HG03103 (cell line): Measurements from ENCODE around the gene DNA2.

Experiments used
- ATAC-seq: cut with Tn5 transposase; IDR thresholded peaks from one replicate; pipeline ENCODE4 v1.9.1; 2021; ENCODE audit warnings: low read depth; ENCODE audit not compliant: unreplicated experiment

The DNA2 gene

DNA sequence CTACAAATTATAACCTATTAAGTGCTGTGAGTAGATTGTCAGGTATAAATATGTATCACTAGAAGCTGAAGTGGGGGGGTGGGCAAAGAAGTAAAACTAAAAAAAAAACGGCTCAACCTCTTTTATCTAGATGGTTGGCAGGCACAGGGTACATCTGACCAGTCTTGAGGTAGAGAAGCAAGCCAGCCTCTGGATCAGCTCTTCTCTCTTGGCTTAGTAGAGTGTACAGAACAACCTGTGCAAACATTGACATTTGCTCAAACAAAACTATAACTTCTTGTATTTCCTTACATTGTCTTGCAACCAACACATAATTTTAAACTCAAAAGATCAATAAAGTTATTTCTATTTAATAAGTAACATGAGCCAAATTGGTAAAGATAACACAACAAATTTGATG is 25.6 kb downstream of the DNA2 start:
- no peak for ATAC-seq

DNA sequence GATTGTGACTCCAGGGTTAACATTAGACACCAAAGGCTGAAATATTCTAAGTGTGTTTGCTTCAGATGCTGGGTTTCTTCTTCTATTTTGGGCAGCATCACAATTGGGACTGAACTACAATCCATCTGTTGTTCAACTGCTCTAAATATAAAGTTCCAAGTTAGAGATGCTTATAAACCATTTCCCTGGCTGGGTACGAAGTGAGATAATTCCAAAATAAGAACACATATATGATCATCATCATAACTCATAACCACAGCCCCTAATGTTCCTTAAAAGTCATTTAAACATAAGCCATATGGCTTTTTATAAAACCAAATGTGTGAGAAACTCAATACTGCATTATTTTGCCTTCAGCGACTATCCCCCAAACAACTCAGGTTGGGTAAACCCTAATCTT is 28.8 kb downstream of the DNA2 start:
- no peak for ATAC-seq

DNA sequence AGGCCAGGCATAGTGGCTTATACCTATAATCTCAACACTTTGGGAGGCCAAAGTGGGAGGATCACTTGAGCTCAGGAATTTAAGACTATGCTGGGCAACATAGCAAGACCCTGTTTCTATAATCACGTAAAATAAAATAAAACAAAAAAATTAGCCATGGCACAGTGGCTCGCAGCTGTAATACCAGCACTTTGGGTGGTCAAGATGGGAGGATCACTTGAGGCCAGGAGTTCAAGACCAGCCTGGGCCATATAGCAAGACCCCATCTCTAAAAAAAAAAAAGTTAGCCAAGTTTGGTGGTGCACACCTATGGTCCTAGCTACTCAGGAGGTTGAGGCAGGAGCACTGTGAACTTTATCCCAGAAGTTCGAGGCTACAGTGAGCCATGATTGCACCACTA is 30.9 kb downstream of the DNA2 start:
- no peak for ATAC-seq

DNA sequence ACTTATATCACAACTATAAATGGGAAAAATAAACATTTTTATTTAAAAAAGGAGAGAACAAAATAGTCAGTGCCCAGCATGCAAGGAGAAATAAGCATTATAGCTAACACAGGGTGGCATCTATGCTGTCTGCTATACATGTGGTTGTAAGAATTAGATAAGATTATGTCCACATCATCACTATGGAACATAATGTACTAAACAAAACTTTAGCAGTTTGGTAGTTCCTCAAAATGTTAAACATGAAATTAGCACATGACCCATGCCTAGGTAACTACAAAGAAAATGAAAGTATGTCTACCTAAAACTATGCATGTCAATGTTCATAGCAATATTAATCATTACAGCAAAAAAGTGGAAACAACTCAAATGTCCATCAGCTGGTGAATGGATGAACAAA is 36.0 kb downstream of the DNA2 start:
- ATAC-seq = no peak

DNA sequence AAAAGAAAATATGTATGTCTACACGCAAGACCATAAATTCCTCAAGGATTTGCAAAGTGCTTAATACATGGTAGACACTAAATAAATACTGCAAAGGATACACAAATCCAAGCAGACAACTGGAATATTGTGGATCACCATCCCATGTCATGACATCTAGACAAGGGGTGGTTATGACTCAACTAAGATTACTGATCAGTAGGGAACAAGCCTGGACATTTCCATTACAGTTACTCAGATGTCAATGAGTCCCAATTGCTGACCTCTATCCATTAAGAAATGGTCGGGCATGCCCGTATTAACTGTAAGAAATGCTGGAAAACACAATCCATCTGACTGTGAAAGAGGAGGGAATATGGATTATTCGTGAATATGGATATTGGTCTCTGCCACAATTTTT is 37.1 kb downstream of the DNA2 start:
- no peak for ATAC-seq

DNA sequence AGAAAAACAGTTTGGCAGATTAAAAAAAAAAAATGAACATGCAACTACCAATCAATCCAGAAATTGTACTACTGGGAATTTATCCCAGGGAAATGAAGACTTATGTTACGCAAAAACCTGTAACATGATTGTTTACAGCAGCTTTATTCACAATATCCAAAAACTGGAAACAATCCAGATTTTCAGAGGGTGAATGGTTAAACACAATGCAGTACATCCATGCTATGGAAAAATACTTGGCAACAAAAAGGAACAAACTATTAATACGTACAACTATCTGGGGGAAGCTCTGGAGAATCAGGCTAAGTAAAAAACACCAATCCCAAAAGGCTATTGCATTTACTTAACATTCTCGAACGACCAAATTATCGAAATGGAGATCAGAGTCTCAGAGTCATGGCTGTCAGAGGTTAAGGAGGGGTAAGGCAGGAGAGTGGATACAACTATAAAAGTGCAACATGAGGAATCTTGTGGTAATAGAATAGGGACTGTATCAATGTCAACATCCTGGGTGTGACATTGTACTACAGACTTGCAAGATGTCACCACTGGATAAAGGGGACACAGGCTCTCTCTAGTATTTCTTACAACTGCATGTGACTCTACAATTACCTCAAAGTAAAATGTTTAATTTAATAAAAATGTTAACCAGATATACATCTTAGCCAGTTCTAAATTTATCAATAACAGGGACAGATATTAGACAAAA is 43.2 kb downstream of the DNA2 start:
- no peak for ATAC-seq

DNA sequence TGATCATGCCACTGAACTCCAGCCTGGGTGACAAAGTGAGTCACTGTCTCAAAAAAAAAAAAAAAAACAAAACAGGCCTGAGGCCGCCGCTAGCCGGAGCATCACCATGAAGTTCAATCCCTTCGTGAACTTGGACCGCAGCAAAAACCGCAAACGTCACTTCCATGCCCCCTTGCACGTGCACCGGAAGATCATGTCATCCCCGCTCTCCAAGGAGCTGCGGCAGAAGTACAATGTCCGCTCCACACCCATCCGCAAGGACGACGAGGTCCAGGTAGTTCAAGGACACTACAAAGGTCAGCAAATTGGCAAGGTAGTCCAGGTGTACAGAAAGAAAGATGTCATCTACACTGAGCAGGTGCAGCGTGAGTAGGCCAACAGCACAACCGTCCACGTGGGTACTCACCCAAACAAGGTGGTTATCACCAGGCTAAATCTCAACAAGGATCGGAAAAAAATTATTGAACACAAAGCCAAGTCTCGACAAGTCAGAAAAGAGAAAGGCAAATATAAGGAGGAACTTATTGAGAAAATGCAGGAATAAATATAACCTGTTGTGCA is 47.2 kb downstream of the DNA2 start:
- no peak for ATAC-seq

DNA sequence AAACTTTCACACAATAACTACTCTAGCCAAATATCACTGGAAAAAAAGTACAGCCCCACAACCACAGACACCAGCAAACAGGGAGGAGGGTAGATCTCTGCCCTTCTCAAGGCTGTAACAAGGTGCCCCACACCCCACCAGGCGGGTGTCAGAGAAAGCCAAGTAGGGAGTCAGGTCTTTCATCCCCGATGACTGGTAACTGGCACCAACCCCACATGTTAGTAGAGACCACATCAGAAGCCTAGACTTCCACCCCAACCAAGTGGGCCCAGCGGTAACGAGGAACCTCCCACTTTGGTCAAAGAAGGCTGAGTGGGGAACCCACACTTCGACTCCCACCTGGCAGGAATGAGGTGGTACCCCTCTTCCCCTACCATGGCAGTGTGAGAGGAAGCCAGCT is 48.3 kb downstream of the DNA2 start:
- ATAC-seq = no peak

DNA sequence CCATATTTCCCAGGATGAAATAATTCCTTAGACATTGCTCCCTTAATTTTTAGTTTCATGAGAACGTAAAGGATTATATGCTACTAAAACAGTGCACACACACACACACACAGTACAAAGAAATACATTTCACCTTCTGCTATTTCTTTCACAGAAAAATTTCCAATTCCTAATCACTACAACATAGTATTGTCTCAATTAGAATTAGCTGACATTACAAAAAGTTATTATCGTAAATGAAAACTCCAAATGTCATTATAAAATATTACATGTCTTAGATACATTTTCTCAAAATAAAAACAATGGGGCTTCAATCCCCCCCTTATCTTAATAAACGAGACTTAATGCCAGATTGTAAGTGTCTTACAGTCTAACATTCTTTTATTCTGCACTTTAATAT is 52.4 kb downstream of the DNA2 start:
- ATAC-seq = no peak

DNA sequence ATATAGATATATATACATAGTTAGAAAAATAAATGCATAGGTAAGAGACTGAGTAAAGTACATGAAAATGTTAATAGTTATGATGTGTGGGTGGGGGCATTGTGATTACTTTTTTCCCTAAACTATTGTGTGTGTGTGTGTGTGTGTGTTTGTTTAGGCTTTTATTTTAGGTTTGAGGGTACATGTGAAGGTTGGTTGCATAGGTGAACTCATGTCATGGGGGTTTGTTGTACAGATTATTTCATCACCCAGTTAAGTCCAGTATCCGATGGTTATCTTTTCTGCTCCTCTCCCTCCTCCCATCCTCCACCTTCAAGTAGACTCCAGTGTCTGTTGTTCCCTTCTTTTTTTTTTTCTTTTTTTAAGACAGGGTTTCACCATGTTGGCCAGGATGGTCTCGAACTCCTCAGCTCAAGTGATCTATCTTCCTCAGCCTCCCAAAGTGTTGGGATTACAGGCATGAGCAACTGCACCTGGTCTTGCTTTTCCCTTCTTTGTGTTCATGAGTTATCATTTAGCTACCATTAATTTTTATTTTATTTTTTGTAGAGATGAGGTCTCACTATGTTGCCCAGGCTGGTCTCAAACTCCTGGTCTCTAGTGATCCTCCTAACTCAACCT is 62.8 kb downstream of the DNA2 start:
- ATAC-seq = no peak

DNA sequence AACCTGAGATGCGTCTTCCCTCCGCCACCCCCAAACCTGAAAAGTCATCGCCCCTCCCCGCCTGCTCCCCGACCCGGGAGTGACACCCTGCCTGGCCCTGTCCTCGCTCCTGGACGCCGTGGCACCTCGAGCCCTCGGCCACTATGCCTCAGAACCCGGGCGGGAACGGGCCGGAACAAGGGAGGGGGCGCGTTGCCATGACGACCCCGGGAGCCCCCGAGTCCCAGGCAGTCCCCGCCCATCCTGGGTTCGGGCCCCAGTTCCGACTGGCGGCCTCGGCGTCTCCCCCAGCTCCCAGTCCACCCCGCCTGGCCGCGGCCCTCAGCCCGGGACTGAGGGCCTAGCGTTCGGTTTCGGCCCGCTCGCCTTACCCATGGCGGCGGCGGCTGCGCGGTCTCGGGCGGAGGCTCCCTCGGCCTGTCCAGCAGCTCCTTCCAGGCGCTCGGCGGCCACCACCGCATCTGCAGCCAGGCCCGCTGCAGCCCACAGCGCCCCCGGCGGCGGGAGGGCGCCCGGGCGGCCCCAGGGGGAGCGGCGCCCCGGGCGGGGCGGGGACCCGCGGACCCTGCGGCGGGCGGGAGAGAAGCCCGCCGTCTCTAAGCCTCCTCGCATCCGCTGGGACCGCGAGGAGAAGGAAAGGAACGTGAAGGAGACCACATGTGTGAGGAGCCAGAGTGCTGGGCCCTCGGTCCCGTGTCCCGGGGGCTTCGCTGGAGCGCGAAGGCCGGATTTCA is 64.8 kb downstream of the DNA2 start, which contains the start of gene RUFY2:
Gene RUFY2, minus strand, starts transcription at position 463 of the 734 bp plus-strand sequence. Its CDS starts 88 bp downstream, at position 375.
- ATAC-seq = peak; percentile 90

DNA sequence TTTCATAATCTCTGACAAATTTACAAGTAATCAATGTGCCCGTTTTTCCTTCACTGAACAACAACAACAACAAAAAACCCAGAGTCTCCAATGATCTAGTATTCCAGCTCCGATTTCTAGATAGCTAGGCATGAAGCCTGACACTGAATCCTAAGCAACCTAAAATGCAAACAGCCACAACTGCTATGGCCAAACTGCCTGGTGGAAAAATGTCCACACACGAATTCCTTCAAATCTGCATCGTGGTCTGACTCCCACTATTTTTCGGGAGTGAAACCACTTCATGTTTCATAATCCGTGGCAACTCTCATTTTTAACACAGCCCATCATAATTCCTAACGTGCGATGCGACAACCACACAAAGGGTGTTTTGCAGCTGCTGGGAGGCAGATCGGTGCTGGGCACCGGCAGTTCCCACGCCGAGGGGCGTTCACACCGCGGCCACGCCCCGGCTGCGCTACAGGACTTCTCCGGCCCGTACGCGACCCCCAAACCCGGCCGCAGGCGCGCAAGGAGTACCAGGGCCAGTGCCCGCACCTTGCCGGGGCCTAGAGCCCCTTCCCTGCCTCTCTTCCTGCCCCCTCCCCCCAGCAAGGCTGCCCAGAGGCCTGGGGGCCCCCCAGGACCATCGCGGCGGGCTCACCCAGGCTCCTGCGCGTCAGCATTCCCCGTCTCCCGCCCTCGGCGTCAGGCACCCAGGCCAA is 65.5 kb downstream of the DNA2 start:
- ATAC-seq = peak; percentile 23

DNA sequence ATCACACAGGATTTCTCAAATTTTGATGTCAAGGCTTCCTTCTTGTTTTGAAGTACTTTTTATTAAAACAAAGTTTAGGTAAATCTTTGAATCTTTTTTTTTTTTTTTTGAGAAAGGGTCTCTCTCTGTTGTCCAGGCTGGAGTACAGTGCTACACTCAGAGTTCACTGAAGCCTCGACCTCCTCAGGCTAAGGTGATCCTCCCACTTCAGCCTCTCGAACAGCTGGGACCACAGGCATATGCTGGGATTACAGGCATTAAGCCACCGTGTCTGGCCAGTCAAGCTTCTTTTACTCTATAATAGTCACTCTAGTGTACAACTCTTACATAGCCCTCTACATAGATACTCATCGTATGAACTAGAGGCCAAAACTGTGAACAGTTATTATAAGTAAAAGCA is 68.1 kb downstream of the DNA2 start:
- no peak for ATAC-seq

DNA sequence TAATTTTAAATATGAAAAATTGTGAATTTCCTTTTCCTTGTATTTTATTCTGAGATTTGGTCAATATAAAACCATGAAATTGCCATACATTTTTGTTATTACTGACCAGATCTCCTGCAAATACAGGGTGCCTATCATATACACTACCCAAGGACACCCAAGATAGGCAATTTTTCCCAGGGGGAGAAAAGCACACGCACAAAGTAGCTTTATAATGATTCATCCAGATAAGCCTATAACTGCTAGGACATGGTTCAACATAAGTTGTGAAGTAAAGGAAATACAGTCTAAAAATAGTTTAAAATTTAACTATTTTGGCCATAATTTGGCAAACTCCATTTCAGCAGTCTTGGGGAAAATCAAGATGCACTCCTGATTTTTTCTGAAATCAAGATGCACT is 69.5 kb downstream of the DNA2 start:
- ATAC-seq = no peak

DNA sequence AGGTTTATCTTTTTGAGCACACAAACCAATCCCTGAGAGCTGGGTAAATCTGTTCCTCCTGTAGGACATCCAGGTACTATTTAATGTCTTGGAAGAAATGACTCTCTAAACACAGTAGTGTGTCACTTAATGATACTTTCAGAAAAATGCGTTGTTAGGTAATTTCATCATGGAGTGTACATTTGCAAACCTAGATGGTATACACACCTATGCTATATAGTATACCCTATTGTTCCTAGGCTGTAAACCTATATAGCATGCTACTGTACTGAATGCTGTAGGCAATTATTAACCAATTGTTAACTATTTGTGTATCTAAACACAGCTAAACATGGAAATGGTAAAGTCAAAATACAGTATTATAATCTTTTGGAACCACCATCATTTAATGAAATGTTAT is 74.8 kb downstream of the DNA2 start:
- no peak for ATAC-seq

DNA sequence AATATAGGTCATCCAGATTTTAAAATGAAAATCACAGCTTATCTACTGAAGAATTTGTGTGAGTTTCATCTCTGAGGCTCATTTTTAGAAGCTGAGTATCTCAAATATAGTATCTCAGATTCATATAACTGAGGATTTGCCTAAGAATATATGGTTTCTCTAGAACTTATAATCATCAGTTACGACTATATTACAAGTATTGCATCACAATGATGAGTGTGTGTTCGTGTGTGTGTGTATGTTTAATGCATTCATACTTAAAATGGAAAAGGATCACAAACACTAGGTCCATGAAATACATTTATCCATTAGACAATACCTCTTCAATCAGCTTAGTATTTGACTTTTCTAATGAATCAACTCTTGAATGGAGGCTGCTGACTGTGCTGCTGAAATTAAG is 86.0 kb downstream of the DNA2 start:
- ATAC-seq = no peak

DNA sequence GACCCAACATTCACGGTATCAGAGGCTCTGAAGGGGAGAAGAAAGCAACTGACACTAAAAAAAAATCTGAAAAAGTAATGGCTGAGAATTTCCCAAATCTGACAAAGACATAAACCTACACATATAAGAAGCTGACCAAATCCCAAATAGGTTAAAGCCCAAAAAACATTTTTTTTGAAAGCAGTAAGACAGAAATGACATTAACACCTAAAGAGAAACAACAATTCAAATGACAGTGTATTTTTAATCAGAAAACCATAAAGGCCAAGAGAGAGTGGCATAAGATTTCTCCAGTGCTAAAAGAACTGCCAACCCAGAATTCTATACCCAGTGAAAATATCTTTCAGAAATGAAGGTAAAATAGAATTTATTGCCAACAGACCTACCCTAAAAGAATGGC is 100.2 kb downstream of the DNA2 start:
- no peak for ATAC-seq

DNA sequence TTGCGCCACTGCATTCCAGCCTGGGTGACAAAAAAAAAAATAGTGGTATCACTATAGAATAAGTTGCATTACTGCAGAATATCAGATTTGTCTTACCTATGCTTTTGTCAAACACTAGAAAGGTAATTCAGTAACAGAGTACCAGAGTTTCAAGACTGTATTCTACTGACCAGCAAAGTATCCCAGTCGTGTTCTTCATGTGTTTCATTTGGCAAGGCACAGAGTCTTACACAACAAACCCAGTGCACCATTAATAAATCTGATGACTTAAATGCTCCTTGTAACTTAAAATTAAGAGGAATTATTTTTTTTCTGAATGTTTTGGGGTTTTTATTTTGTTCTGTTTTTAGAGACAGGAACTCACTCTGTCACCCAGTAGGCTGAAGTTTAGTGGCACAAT is 104.7 kb downstream of the DNA2 start:
- no peak for ATAC-seq

DNA sequence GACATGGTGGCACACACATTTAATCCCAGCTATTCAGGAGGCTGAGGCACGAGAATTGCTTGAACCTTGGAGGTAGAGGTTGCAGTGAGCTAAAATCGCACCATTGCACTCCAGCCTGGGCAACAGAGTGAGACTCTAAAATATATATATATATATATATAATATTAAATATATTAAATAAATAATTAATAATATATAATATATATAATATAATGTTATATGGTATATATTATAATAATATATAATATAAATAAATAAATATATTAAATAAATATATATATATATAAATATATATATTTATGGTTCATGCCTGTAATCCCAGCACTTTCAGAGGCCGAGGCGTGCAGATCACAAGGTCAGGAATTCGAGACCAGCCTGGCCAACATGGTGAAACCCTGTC is 105.2 kb downstream of the DNA2 start:
- ATAC-seq = no peak

DNA sequence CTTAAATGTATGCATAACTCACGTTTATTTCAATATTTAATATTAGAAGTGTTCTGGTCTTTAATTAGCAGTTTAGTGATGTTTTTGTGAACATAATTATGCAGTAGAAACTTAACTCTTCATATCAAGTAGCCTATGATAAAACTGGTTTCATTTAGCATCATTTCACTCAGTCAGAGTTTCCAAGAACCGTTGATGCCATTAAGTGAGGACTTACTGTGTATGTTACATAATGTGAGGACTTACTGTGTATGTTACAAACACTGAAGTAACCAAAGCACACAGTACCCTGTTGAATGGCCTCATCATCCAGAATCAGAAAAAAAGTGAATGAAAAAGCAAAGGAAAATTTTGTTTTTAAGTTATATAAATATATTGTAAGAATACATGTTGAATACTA is 106.2 kb downstream of the DNA2 start:
- no peak for ATAC-seq
